A549 (cell line): ENCODE results near the gene POLD2. TPM values are rescaled to one million over a fixed set of nuclear protein-coding genes. Genes with fewer than 3 reads are reported as not detected.
A peak's percentile ranks its signal among the peaks of the same experiment; 100 is the strongest.

ENCODE experiments used
- ATAC-seq, 2 experiments: fragments of 200-7000 bp in 1 of 2; fragments of >200 bp in 1 of 2; cut with Nextera tagmentation in 1 of 2; cut with Tn5 transposase in 1 of 2; 3 replicates each; pipeline versions ENCODE4 v1.8.0 to v1.9.1; 2018 to 2020; ENCODE audit warnings: mild to moderate bottlenecking in 1 of 2, moderate library complexity in 1 of 2
- CTCF ChIA-PET: fragments of 300-600 bp; sonication (Branson Sonifier 250); formaldehyde crosslinking; extraction: SDS; loops from one replicate; lab custom pipeline; 2021; ENCODE audit warnings: antibody characterized with exemption, inconsistent platforms; lab: Yijun Ruan, JAX
- POLR2A ChIA-PET: fragments of 350-600 bp; formaldehyde crosslinking; extraction: SDS; loops from one replicate; lab custom pipeline; 2021; ENCODE audit warnings: antibody characterized with exemption, inconsistent platforms; lab: Yijun Ruan, JAX
- DNase-seq, 2 experiments: peaks; one replicate each; pipeline versions ENCODE4 v3.0.0 to v3.0.0-alpha.2; 2011 to 2016; ENCODE audit warnings: low read depth in 1 of 2, low spot score in 1 of 2
- FAIRE-seq: peaks from 2 replicates; lab custom pipeline; 2011; peaks lifted over from hg19 to GRCh38; lab: Jason Lieb, UNC
- H3K27ac ChIP-seq, 2 experiments: fragments of >200 bp; sonication (Bioruptor Twin); formaldehyde crosslinking; 3 replicates each; pipeline ENCODE4 v1.5.1; 2016 to 2017
- H3K4me1 ChIP-seq: fragments of >200 bp; sonication (Bioruptor Twin); formaldehyde crosslinking; 3 replicates; pipeline ENCODE4 v1.6.1; 2016
- H3K4me2 ChIP-seq: fragments of >200 bp; sonication (Bioruptor Twin); formaldehyde crosslinking; 3 replicates; pipeline ENCODE4 v1.6.1; 2016
- H3K4me3 ChIP-seq: fragments of >200 bp; sonication (Bioruptor Twin); formaldehyde crosslinking; 3 replicates; pipeline ENCODE4 v1.5.1; 2016
- H3K9me3 ChIP-seq: fragments of >200 bp; sonication (Bioruptor Twin); formaldehyde crosslinking; 3 replicates; pipeline ENCODE4 v1.6.1; 2016
- CEBPB ChIP-seq, 2 experiments: fragments of >200 bp in 1 of 2; sonication (Bioruptor Twin) in 1 of 2; formaldehyde crosslinking in 1 of 2; IDR thresholded peaks; 2 replicates each; pipeline ENCODE4 v1.6.1; 2012 to 2016
- CHD2 ChIP-seq: fragments of 150-350 bp; IDR thresholded peaks from 2 replicates; pipeline ENCODE4 v1.6.1; 2014; ENCODE audit warnings: low read length; ENCODE audit not compliant: partially characterized antibody
- CHD4 ChIP-seq: fragments of 200-600 bp; sonication (generic); IDR thresholded peaks from 2 replicates; pipeline ENCODE4 v1.6.1; 2016; ENCODE audit warnings: antibody characterized with exemption, mild to moderate bottlenecking, borderline replicate concordance
- ESRRA ChIP-seq: fragments of 150-350 bp; IDR thresholded peaks from 2 replicates; pipeline ENCODE4 v1.6.1; 2014; ENCODE audit warnings: mild to moderate bottlenecking, low read length, borderline replicate concordance
- GATA3 ChIP-seq: IDR thresholded peaks from 2 replicates; pipeline ENCODE4 v1.6.1; 2012; ENCODE audit warnings: borderline replicate concordance
- HDAC2 ChIP-seq: fragments of 200-600 bp; sonication (generic); IDR thresholded peaks from 2 replicates; pipeline ENCODE4 v1.6.1; 2016
- JUNB ChIP-seq: fragments of >200 bp; sonication (Bioruptor Twin); formaldehyde crosslinking; IDR thresholded peaks from 2 replicates; pipeline ENCODE4 v1.6.1; 2016
- MYC ChIP-seq: IDR thresholded peaks from 2 replicates; pipeline ENCODE4 v1.6.1; 2012; ENCODE audit warnings: mild to moderate bottlenecking, inconsistent platforms, low read length, improper control_type of control experiment, borderline replicate concordance
- PBX3 ChIP-seq: IDR thresholded peaks from 2 replicates; pipeline ENCODE4 v1.6.1; 2012
- PHF8 ChIP-seq: fragments of 200-600 bp; sonication (generic); IDR thresholded peaks from 2 replicates; pipeline ENCODE4 v1.6.1; 2016; ENCODE audit warnings: low read depth, mild to moderate bottlenecking, antibody characterized with exemption, moderate library complexity, borderline replicate concordance
- RAD21 ChIP-seq, 2 experiments: fragments of >200 bp in 1 of 2; sonication (Bioruptor Twin) in 1 of 2; formaldehyde crosslinking in 1 of 2; IDR thresholded peaks in 1 of 2; conservative IDR thresholded peaks in 1 of 2; 2 replicates in 1 of 2; 3 replicates in 1 of 2; pipeline ENCODE4 v1.6.1; 2012 to 2018; ENCODE audit warnings: inconsistent platforms in 1 of 2
- RFX5 ChIP-seq: fragments of 450-650 bp; IDR thresholded peaks from 2 replicates; pipeline ENCODE4 v1.7.1; 2014; ENCODE audit warnings: antibody characterized with exemption, mild to moderate bottlenecking, moderate library complexity
- RNF2 ChIP-seq: fragments of 200-600 bp; sonication (generic); IDR thresholded peaks from 2 replicates; pipeline ENCODE4 v1.6.1; 2016; ENCODE audit warnings: low read depth, mild to moderate bottlenecking, antibody characterized with exemption, moderate library complexity, borderline replicate concordance
- USF2 ChIP-seq: fragments of 450-650 bp; IDR thresholded peaks from 2 replicates; pipeline ENCODE4 v1.6.1; 2014; ENCODE audit warnings: antibody characterized with exemption
- WGBS: methylation state at CpG from one replicate; pipeline ENCODE4 v1.1.6; 2017; ENCODE audit errors: missing lambda C conversion rate; 5-methylcytosine and 5-hydroxymethylcytosine counted together
- polyA plus RNA-seq, 4 experiments: library from polyadenylated mRNA; depleted of rRNA in 3 of 4; stranded (reverse); fragments of >200 nt; fragmentation: RNase III in 1 of 4; extraction: RNeasy Plus Mini Kit Qiagen cat#74134 plus additional on column Dnase treatment in 1 of 4; gene quantifications; 2 replicates in 3 of 4; 3 replicates in 1 of 4; pipeline ENCODE4 v1.2.3, GENCODE V29; 2011 to 2017
- TF ChIP-seq, protein P1 (sequence below): fragments of >200 bp; sonication (Bioruptor Twin); formaldehyde crosslinking; IDR thresholded peaks from 3 replicates; pipeline ENCODE4 v1.5.1; 2016
- TF ChIP-seq, protein P2 (sequence below): fragments of >200 bp; sonication (Bioruptor Twin); formaldehyde crosslinking; IDR thresholded peaks from 3 replicates; pipeline ENCODE4 v1.6.1; 2016
- TF ChIP-seq, protein P3 (sequence below): fragments of 250-450 bp; sonication (Bioruptor Pico); IDR thresholded peaks from 2 replicates; pipeline ENCODE4 v1.5.0; 2020; ENCODE audit warnings: low read depth, mild to moderate bottlenecking, moderate library complexity
- TF ChIP-seq, protein P4 (sequence below): fragments of >200 bp; sonication (Bioruptor Twin); formaldehyde crosslinking; IDR thresholded peaks from 2 replicates; pipeline ENCODE4 v1.6.1; 2016
- TF ChIP-seq, protein P5 (sequence below): fragments of 150-350 bp; IDR thresholded peaks from 2 replicates; pipeline ENCODE4 v1.6.1; 2014; ENCODE audit warnings: low read depth, mild to moderate bottlenecking, low read length

POLD2 gene
- polyA plus RNA-seq, 2 of the 4 experiments (the other 2 are of a cell fraction) = 126 to 138 TPM

DNA sequence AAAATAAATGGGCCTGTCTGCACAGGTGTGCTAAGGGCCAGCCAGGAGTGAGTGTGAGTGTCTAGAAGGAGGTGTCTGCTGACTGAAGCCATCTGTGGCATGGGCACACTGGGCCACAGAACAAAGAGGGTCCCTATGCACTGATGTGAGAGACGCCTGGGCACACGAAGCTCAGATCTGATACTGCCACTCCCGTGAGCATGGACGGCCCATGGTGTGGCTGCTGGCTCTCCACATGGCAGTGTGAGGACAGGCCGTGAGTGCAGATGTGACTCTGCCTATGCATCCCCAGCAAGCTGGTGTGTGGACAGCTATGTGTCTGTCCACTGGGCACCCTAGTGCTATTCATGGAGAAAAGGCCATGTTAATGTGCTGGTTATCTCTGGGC, 30.6 kb upstream of the POLD2 start (continued):
- TF ChIP-seq, protein P1, sequence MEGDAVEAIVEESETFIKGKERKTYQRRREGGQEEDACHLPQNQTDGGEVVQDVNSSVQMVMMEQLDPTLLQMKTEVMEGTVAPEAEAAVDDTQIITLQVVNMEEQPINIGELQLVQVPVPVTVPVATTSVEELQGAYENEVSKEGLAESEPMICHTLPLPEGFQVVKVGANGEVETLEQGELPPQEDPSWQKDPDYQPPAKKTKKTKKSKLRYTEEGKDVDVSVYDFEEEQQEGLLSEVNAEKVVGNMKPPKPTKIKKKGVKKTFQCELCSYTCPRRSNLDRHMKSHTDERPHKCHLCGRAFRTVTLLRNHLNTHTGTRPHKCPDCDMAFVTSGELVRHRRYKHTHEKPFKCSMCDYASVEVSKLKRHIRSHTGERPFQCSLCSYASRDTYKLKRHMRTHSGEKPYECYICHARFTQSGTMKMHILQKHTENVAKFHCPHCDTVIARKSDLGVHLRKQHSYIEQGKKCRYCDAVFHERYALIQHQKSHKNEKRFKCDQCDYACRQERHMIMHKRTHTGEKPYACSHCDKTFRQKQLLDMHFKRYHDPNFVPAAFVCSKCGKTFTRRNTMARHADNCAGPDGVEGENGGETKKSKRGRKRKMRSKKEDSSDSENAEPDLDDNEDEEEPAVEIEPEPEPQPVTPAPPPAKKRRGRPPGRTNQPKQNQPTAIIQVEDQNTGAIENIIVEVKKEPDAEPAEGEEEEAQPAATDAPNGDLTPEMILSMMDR = no peak
- TF ChIP-seq JUNB = no peak

- POLR2A ChIA-PET = no interaction called here
- TF ChIP-seq RNF2 = no peak
- TF ChIP-seq PBX3 = no peak
- TF ChIP-seq MYC = no peak
- TF ChIP-seq, protein P2, sequence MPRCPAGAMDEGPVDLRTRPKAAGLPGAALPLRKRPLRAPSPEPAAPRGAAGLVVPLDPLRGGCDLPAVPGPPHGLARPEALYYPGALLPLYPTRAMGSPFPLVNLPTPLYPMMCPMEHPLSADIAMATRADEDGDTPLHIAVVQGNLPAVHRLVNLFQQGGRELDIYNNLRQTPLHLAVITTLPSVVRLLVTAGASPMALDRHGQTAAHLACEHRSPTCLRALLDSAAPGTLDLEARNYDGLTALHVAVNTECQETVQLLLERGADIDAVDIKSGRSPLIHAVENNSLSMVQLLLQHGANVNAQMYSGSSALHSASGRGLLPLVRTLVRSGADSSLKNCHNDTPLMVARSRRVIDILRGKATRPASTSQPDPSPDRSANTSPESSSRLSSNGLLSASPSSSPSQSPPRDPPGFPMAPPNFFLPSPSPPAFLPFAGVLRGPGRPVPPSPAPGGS = no peak
- no peak for TF ChIP-seq JUNB
- TF ChIP-seq CHD4 = no peak
- TF ChIP-seq GATA3 = no peak
- no peak for TF ChIP-seq RAD21 (conservative IDR thresholded peaks at IDR 0.05 in 1 of 2, IDR thresholded peaks at IDR 0.05 in 1 of 2)
- DNase-seq (no peak), FAIRE-seq (no peak), ATAC-seq (peak in 1 of 2 experiments; percentile 44; a peak in 3 of 6 replicates)
- no peaks in the 10 kb centered on the region for H3K4me1 ChIP-seq
- CTCF ChIA-PET = interaction anchor here (0.8 to 1.1 kb wide), 3 partner anchors 18 to 22 kb away, joined by 3 read pairs; no protein-coding TSS in a partner anchor
- H3K27ac ChIP-seq = no peak overlapping the region
- H3K9me3 ChIP-seq = no peaks in the 10 kb centered on the region
- no peak overlapping the region for H3K4me2 ChIP-seq
- H3K4me3 ChIP-seq = no peak overlapping the region
- WGBS = 76% methylated on average over 22 of the region's 22 CpGs
Observed at GRCh38 chr7:44152971-44153947, 29.9 kb upstream of the POLD2 start.

DNA sequence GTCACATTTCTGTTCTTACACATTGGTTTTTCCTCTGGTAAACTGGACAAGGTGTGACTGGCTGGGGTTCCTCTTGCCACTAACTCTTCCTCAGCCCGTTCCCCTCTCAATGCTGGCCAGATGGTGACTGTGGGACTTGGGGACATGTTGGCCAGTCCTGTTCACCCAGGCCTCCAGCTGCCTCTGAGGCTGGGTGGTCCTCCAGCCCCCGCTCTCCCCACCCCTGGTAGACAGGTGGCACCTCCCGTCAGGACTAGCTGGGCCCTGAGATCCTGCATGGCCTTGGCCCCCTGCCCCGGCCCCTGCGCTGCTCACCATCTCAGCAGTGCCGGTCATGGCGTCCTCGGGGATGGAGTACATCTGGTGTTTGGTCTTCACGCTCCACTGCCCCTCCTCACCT, 28.6 kb upstream of the POLD2 start:
- POLR2A ChIA-PET = no interaction called here
- WGBS = 83% methylated on average over 8 of the region's 9 CpGs
- DNase-seq = no peak

More for the DNA sequence above, 28.6 kb upstream of the POLD2 start:
- Histone ChIP-seq H3K27ac (no peak overlapping the region), H3K4me2 (no peak overlapping the region), H3K4me3 (no peak overlapping the region)
- no peak for FAIRE-seq
- ATAC-seq = no peak
- TF ChIP-seq HDAC2 = no peak
- TF ChIP-seq CHD2 = no peak
- TF ChIP-seq, protein P3, sequence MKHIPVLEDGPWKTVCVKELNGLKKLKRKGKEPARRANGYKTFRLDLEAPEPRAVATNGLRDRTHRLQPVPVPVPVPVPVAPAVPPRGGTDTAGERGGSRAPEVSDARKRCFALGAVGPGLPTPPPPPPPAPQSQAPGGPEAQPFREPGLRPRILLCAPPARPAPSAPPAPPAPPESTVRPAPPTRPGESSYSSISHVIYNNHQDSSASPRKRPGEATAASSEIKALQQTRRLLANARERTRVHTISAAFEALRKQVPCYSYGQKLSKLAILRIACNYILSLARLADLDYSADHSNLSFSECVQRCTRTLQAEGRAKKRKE (CRISPR knock-in tag) = no peak
- TF ChIP-seq RFX5 = no peak
- TF ChIP-seq ESRRA = no peak
- TF ChIP-seq, protein P4, sequence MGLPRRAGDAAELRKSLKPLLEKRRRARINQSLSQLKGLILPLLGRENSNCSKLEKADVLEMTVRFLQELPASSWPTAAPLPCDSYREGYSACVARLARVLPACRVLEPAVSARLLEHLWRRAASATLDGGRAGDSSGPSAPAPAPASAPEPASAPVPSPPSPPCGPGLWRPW = no peak
- TF ChIP-seq USF2 = no peak
- no peak for TF ChIP-seq RNF2
- TF ChIP-seq, protein P5, sequence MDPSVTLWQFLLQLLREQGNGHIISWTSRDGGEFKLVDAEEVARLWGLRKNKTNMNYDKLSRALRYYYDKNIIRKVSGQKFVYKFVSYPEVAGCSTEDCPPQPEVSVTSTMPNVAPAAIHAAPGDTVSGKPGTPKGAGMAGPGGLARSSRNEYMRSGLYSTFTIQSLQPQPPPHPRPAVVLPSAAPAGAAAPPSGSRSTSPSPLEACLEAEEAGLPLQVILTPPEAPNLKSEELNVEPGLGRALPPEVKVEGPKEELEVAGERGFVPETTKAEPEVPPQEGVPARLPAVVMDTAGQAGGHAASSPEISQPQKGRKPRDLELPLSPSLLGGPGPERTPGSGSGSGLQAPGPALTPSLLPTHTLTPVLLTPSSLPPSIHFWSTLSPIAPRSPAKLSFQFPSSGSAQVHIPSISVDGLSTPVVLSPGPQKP = no peak
- no peak for TF ChIP-seq PHF8
- TF ChIP-seq, protein P1 = no peak
- no peak for TF ChIP-seq CEBPB (IDR thresholded peaks at IDR 0.05)
- TF ChIP-seq, all 56 proteins: peak for 0
- CTCF ChIA-PET = interaction anchor here (1.1 kb wide), 2 partner anchors 14 to 21 kb away, joined by 3 read pairs; no protein-coding TSS in a partner anchor
- H3K4me1 ChIP-seq = no peaks in the 10 kb centered on the region
- H3K9me3 ChIP-seq = no peaks in the 10 kb centered on the region
